ENCODE data around the gene C8G. TPM values are rescaled to one million over a fixed set of nuclear protein-coding genes. Genes with fewer than 3 reads are reported as not detected.

C8G gene
- total RNA-seq, 1 donor from 2014 or later: 0.79 TPM

DNA sequence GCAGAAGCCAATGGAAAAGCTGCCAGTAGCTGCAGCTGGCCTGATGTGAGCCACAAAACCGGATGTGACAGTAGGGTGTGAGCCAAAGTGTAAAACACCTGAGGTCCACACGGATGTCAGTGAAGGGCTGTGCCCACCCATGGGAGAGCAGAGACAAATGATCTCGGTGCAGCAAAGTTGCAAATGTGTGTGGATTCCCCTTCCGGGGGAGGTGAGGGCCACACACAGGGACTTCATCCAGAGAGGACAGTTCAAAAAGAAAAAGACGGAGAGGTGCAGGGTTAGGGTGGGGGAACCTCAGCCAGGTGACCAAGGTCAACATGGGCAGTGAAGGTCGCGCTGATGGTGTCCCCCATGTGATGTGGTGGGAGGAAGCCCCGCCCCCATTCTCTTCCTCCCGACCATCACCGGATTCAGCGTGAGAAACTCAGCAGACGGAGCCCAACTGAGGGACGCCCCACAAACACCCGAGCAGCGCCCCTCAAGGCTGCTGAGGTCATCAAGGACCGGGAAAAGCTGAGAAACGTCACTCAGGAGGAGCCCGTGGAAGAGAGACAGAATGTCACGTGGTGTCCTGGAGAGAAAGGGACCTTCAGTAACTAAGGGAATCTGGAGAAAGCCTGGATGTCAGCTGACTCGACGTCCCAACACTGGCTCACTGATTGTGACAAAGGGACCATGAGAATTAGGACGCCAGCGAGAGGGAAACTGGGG, 20.9 kb downstream of the C8G start:
- Histone ChIP-seq H3K36me3 (ENCODE audit: control insufficient read depth, insufficient read depth, low read length) (no peaks in the 10 kb centered on the region), H3K27me3 (ENCODE audit: control insufficient read depth, insufficient read depth, low read length) (peaks cover 5% of the 10 kb centered on the region), H3K4me3 (ENCODE audit: low read depth, low read length) (no peak overlapping the region)
- no peak for TF ChIP-seq CTCF (IDR thresholded peaks at IDR 0.05; ENCODE audit: insufficient read depth, low read length, severe bottlenecking)
- no peak for FAIRE-seq
- DNase-seq (ENCODE audit: low read depth): no peak

DNA sequence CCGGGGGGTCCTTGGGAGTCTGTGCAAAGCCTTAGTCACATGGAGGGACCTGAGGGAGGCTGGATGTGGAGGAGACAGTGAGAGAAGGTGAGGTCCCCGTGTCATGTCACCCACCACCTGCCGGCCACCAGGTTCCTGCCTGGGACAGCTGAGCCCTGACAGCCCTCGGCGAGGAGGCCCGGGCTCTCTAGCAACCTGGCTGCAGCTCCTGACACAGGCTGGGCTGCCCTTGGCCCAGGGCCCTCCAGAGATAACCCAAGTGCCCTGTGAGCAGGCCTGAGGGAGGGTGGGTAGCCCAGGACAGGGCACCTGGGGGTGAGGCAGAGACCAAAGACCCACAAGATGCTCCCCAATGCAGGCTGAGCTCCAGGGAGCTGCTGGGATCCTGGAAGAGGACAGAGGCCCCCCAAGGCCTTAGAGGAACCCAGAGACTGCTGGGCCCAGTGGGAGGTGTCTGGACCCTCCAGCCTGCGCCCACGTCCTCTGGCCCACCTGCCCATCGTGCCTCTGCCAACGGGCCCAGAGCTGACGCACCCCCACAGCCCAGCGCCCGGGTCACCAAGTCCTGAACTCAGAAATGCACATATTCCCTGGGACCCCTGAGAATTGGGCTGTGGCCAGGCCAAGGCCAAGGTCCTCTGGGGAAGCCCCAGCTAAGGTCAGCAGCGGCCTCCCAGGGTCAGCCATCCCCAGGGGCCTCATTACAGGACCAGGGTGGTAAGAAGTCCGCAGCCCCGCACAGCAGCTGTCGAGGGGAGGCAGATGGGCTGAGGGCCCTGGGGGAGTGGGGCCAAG, 23.5 kb downstream of the C8G start:
- no peak for TF ChIP-seq CTCF (IDR thresholded peaks at IDR 0.05; ENCODE audit: insufficient read depth, low read length, severe bottlenecking)
- DNase-seq (ENCODE audit: low read depth) (no peak), FAIRE-seq (no peak)
- H3K4me3 ChIP-seq (ENCODE audit: low read depth, low read length): no peak overlapping the region
- peaks cover 2% of the 10 kb centered on the region for H3K27me3 ChIP-seq (ENCODE audit: control insufficient read depth, insufficient read depth, low read length)
- no peaks in the 10 kb centered on the region for H3K36me3 ChIP-seq (ENCODE audit: control insufficient read depth, insufficient read depth, low read length)

- no peak for FAIRE-seq
- no peak for DNase-seq (ENCODE audit: low read depth)
- no peaks in the 10 kb centered on the region for H3K36me3 ChIP-seq (ENCODE audit: control insufficient read depth, insufficient read depth, low read length)
- H3K27me3 ChIP-seq (ENCODE audit: control insufficient read depth, insufficient read depth, low read length): peaks cover 2% of the 10 kb centered on the region
- H3K4me3 ChIP-seq (ENCODE audit: low read depth, low read length): no peak overlapping the region
- no peak for TF ChIP-seq CTCF (IDR thresholded peaks at IDR 0.05; ENCODE audit: insufficient read depth, low read length, severe bottlenecking)
Observed at GRCh38 chr9:136969150-136969549, 24.1 kb downstream of the C8G start.

GRCh38 chr9:136969774-136970173, 24.7 kb downstream of the C8G start:
- Histone ChIP-seq H3K27me3 (ENCODE audit: control insufficient read depth, insufficient read depth, low read length) (peaks cover 2% of the 10 kb centered on the region), H3K4me3 (ENCODE audit: low read depth, low read length) (no peak overlapping the region), H3K36me3 (ENCODE audit: control insufficient read depth, insufficient read depth, low read length) (no peaks in the 10 kb centered on the region)
- FAIRE-seq: no peak
- no peak for TF ChIP-seq CTCF (IDR thresholded peaks at IDR 0.05; ENCODE audit: insufficient read depth, low read length, severe bottlenecking)
- DNase-seq (ENCODE audit: low read depth): no peak

- FAIRE-seq (no peak), DNase-seq (ENCODE audit: low read depth) (no peak)
- H3K36me3 ChIP-seq (ENCODE audit: control insufficient read depth, insufficient read depth, low read length): no peaks in the 10 kb centered on the region
- H3K4me3 ChIP-seq (ENCODE audit: low read depth, low read length): no peak overlapping the region
- peaks cover 2% of the 10 kb centered on the region for H3K27me3 ChIP-seq (ENCODE audit: control insufficient read depth, insufficient read depth, low read length)
- no peak for TF ChIP-seq CTCF (IDR thresholded peaks at IDR 0.05; ENCODE audit: insufficient read depth, low read length, severe bottlenecking)
Observed at GRCh38 chr9:136970361-136970760, 25.3 kb downstream of the C8G start.
